Measurements from ENCODE around the gene TRAPPC3L. TPM values are rescaled to one million over a fixed set of nuclear protein-coding genes. Genes with fewer than 3 reads are reported as not detected.

The TRAPPC3L gene
- total and polyA plus RNA-seq, 9 of the 15 experiments (the other 6 are each of a cell fraction or from before 2014, with no cell fraction given): not detected

DNA sequence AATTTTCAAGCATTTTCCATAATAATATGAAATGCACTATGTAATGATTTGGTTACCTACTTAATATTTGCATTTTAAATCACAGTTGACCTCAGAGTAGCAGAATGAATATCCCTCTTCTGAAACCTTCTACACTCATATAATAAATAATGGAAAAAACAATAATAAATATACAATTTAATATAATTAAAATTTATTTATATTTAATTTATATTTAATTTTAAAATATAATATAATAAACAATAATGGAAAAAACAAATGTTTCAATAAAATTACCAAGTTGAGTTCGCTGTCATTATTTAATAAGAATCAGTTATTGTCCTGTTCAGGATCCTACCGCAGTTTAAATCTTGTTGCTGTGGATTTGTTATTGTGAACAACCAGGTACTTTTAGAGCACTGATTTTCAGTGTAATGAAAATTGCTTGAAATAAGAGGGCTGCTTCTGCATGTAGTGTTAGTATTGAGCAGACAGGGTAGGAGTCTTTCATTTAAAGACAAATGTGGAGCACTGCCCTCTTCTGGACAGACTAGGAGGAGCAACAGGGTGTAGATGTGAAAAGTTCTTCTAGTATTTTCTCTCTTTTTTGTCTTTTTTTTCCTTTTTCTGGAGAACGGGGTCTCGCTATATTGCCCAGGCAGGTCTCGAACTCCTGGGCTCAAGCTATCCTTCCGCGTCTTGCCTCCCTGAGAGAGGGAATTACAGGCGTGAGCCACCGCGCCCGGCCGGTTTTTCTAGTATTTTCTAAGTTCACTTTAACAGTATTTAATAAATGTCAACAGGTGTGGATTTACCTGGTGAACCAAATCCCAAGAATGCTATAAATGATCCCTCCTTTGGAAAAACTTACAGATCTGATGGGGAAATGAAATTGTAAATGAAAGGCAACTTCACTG lies 13.6 kb downstream of the TRAPPC3L start (continued):
- TF ChIP-seq, protein P1, sequence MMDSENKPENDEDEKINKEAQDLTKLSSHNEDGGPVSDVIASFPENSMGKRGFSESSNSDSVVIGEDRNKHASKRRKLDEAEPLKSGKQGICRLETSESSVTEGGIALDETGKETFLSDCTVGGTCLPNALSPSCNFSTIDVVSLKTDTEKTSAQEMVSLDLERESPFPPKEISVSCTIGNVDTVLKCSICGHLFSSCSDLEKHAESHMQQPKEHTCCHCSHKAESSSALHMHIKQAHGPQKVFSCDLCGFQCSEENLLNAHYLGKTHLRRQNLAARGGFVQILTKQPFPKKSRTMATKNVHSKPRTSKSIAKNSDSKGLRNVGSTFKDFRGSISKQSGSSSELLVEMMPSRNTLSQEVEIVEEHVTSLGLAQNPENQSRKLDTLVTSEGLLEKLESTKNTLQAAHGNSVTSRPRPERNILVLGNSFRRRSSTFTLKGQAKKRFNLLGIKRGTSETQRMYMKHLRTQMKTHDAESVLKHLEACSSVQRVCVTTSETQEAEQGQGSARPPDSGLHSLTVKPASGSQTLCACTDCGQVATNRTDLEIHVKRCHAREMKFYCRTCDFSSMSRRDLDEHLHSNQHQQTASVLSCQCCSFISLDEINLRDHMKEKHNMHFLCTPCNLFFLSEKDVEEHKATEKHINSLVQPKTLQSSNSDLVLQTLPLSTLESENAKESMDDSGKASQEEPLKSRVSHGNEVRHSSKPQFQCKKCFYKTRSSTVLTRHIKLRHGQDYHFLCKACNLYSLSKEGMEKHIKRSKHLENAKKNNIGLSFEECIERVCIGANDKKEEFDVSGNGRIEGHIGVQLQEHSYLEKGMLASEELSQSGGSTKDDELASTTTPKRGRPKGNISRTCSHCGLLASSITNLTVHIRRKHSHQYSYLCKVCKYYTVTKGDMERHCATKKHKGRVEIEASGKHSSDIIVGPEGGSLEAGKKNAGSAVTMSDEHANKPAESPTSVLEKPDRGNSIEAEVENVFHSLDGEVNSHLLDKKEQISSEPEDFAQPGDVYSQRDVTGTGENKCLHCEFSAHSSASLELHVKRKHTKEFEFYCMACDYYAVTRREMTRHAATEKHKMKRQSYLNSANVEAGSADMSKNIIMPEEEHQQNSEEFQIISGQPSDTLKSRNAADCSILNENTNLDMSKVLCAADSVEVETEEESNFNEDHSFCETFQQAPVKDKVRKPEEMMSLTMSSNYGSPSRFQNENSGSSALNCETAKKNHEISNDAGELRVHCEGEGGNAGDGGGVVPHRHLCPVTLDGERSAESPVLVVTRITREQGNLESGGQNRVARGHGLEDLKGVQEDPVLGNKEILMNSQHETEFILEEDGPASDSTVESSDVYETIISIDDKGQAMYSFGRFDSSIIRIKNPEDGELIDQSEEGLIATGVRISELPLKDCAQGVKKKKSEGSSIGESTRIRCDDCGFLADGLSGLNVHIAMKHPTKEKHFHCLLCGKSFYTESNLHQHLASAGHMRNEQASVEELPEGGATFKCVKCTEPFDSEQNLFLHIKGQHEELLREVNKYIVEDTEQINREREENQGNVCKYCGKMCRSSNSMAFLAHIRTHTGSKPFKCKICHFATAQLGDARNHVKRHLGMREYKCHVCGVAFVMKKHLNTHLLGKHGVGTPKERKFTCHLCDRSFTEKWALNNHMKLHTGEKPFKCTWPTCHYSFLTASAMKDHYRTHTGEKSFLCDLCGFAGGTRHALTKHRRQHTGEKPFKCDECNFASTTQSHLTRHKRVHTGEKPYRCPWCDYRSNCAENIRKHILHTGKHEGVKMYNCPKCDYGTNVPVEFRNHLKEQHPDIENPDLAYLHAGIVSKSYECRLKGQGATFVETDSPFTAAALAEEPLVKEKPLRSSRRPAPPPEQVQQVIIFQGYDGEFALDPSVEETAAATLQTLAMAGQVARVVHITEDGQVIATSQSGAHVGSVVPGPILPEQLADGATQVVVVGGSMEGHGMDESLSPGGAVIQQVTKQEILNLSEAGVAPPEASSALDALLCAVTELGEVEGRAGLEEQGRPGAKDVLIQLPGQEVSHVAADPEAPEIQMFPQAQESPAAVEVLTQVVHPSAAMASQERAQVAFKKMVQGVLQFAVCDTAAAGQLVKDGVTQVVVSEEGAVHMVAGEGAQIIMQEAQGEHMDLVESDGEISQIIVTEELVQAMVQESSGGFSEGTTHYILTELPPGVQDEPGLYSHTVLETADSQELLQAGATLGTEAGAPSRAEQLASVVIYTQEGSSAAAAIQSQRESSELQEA (IDR thresholded peaks at IDR 0.05; ENCODE audit: low read depth): no peak
- TF ChIP-seq IFI16 (CRISPR knock-in tag; IDR thresholded peaks at IDR 0.05) (no peak), SMC3 (conservative IDR thresholded peaks at IDR 0.05; ENCODE audit: insufficient read depth, low read depth, low read length) (peak; percentile 54; the same call in 1 of the 2 replicates), NCOA2 (IDR thresholded peaks at IDR 0.05; ENCODE audit: partially characterized antibody in 2 of 2) (no peak)
